ENCODE measurements around the gene CPA1. TPM values are rescaled to one million over a fixed set of nuclear protein-coding genes. Genes with fewer than 3 reads are reported as not detected.

The CPA1 gene
- total RNA-seq, result not detected in 2 replicates

DNA sequence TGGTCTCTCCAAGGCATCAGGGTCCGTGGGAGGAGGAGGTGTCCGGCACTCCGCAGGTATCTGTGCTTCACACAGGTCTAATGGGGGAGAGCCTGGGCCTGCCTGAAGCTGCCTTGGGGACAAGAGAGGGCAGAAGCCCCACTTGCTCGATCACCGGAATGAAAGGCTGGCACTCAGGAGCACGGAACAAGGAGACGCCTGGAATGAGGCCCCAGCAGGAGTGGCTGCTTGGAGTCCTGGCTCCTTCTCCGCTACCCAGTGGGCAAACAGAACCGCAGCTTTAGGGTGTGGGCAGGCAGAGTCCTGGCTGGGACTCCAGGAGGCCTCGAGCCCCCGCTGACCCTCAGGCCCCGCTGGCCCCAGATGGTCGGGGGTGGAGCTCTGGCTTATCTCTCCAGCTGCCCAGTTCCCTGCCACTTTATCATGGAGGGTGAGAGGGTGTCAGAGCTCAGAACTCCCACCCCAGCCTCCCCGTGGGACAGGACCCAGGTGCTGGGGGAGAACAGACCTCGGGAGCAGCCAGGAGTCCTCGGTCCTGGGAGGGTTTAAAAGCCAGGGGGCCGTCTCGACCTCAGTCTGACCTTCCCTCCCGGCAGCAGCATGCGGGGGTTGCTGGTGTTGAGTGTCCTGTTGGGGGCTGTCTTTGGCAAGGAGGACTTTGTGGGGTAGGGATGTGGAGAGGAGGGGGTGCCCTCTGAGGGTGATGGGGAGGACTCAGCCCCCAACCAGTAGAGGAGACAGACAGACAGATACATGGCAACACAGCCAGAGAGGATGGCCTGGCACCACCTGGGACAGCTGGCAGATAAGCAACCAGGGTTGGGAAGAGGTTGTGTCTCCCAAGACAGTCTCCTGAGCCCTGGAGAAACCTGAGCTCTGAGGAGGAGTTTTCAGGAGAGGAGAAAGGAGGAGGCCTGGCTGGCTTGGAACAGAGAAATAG, at the start of gene CPA1:
TSS of gene CPA1 (plus strand) at position 574 of the 940 bp plus-strand sequence. CDS start at position 601, 27 bp downstream.
- intact Hi-C loops (cut with micrococcal nuclease), result no loop called here

DNA sequence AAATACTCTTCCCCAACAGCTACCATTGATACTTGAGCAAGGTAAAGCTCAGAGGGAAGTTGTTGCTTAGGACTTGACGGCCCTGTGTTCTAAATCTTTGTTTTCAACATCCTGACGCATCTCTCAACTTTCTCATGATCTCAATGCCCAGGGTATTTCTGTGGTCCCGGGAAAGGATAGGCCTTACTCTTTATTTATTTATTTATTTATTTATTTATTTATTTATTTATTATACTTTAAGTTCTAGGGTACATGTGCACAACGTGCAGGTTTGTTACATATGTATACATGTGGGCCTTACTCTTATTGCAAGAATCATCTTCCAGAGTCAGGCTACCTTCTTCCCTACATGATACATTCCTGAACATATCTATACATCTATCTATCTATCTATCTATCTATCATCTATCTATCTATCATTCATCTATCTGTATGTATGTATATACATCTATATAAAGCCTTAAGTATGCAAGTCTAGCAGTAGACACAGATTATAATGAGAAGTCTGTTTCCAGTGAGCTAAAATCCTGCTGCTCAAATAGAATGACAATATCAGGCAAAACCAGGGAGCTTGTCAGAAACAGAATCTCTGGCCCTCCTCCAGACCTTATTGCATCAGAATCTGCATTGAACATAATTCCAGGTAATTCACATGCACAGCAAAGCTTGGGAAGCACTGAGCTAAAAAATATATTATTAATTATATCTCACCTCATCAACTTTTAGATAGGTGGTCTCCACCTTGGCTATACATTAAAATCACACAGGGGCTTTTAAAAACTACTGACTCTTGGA, 47.8 kb upstream of the CPA1 start:
- intact Hi-C loops (cut with micrococcal nuclease), result no loop called here

DNA sequence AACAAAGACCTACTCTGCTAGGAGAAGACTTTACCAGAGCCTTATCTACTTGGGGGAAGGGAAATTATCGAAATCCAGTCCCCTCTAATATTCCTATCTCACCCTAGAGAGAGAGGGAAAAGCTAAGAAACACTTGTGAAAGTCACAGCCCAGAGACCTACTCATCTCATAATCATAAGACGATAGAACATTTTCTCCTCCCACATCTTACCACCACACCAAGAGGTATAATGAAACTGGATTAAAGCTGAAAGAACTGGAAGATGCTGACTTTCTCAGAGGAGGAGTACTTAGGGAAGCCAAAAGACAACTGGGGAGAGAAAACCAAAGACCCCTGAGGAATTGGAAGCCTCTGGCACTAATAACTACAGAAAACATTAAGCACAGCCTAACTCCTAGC, 46.5 kb upstream of the CPA1 start:
- intact Hi-C loops (cut with micrococcal nuclease), result no loop called here

DNA sequence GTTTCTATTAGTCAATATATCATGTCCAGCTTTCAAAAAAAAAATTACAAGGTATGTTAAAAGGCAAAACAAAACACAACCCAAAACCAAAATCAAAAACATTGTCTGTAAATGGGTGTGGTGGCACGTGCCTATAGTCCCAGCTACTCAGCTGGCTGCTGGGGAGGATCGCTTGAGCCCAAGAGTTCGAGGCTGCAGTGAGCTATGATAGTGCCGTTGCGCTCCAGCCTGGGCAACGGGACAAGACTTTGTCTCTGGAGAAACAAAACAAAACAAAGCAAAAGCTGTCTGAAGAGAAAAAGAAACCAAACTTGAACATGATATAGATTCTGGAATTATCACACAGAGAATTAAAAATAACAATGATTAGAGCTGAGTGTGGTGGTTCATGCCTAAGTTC, 46.0 kb upstream of the CPA1 start:
- intact Hi-C loops (cut with micrococcal nuclease), result no loop called here

DNA sequence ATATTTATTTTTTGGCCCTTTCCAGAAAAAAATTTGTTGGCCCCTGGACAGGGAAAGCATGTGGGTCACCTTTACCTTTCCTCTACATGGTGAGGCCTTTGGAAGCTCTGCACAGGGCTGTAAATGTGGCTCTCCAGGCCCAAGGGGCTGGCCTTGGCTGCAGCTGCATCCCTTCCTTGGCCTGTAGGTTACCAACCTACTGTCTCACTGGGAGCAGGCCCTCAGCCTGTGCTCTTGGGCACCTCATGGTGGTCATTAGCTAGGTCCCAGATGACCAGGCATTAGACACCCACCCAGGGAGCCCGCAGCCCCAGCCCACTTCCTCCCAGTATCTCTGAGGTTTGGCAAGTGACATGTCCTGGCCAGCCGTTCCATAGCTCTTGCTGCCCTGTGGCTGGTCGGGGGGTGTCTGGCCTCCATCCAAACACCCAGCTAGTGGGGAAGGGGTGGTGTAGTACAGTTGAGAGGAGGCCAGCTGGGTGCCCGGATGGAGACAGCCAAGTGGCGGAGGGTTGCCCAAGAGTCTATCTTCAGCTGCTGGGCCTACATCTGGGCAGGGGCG, 42.8 kb upstream of the CPA1 start:
- intact Hi-C loops (cut with micrococcal nuclease), result no loop called here

DNA sequence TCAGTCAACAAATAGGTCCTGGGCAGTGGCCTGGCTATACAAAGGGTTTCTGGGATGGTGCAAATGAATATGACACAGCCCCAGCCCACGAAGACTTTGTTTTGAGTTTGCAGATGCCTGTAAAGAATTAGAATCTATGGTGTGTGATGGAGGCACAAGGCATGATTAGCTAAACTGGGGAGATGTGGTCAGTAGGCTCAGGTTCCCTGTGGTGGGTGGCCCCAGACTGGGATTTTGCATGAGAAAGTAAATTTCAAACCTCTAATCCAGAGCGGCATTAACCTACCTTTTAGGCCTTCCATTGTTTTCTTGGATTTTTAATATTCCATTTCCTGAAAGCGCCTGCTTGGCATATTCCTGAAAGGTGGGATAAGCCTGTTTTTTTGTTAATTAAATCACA, 42.1 kb upstream of the CPA1 start:
- intact Hi-C loops (cut with micrococcal nuclease), result no loop called here

DNA sequence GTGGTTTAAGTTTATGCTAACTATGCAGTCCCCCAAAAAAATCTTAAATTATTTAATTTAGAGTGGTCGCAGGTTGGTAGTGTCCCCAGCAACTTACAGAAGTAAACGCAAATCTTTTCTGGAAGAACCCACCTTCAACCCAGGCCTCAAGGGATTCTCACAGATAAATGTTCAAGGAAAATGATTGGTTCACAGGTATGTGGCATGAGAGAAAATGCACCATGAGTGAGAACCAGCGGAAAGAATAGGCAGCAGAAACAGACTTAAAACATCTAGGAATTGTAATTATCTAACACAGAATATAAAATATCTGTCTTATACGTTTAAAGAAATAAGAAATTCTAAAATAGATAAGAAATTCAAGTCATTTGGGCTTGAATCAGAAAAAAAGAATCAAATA, 38.4 kb upstream of the CPA1 start:
- intact Hi-C loops (cut with micrococcal nuclease), result no loop called here

DNA sequence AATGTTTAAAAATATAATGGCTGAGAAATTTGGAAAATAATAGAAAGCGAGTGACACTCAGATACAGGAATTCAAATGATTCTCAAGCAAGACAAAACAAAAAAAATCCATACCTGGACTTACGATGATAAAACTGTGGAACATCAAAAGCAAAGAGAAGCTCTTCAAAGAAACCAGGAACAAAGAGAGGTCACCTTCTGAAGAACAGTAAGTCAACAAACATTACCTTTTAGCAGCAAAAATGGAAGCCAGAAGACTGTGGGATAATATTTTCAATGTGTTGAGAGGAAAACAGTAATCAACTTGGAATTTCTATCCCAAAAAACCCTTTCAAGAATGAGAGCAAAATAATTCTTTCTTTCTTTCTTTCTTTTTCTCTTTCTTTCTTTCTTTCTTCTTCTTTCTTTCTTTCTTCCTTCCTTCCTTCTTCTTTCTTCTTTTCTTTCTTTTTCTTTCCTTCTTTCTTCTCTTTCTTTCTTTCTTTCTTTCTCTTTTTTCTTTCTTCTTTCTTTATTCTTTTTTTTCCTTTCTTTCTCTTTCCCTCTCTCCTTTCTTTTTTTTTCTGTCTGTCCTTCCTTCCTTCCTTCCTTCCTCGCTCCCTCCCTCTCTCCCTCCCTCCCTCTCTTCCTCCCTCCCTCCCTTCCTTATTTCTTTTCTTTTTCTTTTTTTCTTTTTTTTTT, 37.5 kb upstream of the CPA1 start:
- intact Hi-C loops (cut with micrococcal nuclease), result no loop called here

DNA sequence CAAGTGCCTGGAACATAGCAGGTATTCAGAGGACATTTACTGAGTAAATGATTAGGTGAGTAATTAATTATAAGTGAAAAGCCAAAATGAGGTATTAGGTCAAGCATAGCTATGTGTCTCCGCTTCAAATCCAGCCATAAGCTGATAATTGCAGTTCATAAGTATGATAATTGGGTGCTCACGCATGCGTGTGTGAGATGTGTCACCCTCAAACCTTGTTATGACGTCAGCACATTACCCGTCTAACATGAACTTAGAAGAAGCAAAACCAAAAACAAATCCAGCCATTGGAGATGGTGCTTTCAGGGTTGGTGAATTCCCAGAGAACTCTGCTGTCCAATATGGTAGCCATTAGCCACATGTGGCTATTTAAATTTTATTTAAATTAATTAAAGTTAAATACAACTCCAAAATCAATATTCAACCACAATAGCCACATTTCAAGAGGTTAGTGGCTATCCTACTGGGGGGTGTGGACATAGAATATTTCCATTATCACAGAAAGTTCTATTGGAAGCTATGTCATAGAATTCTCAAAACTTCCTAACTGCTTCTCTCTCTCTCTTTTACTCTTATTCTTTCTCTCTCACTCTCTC, 35.9 kb upstream of the CPA1 start, which contains the start of gene CPA5:
TSS of gene CPA5 (plus strand) at position 546 of the 596 bp plus-strand sequence. CDS start 1,670 bp downstream, outside the sequence.
- intact Hi-C loops (cut with micrococcal nuclease), result no loop called here

DNA sequence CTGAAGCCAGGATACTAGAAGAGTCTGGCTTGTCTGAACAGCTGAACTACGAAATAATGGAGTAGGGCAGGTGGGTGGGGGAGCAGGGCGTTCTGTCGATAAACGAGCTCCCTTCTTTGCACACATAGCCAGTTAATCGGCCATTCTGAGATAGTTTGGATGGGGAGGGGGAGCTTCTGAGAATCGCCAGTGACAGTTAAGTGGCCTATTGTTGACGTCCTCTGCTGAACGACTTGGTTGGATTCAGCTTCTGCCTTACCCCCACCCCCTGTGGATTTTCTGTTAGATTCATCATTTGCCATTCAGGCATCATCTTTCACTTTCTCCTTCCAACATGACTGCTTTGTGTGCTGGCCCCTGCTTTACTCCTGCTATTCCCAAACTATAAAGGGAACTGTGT, 35.2 kb upstream of the CPA1 start:
- intact Hi-C loops (cut with micrococcal nuclease), result no loop called here

DNA sequence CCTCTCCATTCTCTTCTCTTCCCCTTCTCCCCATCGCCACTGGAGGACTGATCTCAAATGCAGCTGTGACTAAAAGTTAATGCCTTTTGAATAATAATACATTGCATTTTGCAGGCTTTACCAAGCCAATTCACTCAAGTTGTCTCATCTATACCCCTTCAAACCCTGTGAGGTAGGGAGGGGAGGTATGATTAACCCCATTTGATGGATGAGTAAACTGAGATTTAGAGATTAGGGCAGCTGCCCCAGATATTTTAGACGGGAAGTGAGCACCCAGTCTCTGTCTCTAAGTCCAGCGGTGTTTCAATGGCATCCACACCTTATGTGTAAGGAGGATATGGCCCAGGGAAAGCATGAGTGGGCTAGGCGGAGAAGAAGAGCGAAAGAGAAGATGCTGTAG, 34.6 kb upstream of the CPA1 start:
- intact Hi-C loops (cut with micrococcal nuclease), result no loop called here

DNA sequence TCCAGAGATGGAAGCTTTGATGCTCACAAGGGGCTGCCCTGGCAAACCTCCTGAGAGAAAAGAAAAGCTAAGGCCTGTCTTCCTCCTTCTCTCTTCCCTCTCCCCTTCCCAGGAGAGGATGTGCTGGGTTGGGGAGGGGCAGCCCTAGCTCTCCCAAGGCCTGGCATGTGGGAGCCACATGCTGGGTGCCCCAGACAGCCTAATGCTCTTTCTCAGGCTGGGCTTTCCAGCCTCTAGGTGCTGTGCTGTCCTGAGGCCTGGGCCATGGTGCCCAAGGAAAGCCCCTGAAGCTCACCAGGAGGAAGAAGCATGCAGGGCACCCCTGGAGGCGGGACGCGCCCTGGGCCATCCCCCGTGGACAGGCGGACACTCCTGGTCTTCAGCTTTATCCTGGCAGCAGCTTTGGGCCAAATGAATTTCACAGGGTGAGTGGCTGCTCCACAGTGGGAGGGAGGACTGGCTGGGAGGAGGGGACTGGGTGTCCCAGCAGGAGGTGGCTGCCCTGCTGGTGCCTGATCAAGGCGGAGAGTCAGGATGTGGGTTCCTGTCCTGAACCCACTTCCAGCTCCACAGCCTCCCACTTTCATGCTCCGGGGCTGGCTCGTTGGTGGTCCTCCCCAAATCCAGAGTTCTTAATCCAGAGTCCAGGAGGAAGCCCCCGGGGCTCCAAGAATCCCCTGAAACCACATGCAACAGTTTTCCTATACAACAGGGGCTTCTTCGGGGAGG, 34.0 kb upstream of the CPA1 start:
- intact Hi-C loops (cut with micrococcal nuclease), result no loop called here

DNA sequence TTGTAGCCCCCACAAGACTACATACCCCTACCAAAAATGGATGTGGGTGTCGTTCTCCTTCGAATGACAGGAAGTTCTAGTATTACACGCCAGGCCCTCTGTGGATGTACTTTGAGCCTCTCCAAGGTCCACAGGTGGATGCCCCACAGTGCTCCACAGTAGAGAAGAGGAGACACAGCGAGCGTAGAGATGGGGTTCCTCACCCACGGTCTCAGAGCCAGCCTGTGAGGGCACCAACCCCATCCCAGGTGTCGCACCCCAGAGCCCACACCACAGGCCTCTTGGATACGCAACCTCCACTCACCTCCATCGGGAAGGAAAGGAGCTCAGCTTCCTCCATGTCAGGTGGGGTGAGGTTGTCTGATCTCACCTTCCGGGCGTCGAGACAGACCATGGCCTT, 33.4 kb upstream of the CPA1 start:
- intact Hi-C loops (cut with micrococcal nuclease), result no loop called here

DNA sequence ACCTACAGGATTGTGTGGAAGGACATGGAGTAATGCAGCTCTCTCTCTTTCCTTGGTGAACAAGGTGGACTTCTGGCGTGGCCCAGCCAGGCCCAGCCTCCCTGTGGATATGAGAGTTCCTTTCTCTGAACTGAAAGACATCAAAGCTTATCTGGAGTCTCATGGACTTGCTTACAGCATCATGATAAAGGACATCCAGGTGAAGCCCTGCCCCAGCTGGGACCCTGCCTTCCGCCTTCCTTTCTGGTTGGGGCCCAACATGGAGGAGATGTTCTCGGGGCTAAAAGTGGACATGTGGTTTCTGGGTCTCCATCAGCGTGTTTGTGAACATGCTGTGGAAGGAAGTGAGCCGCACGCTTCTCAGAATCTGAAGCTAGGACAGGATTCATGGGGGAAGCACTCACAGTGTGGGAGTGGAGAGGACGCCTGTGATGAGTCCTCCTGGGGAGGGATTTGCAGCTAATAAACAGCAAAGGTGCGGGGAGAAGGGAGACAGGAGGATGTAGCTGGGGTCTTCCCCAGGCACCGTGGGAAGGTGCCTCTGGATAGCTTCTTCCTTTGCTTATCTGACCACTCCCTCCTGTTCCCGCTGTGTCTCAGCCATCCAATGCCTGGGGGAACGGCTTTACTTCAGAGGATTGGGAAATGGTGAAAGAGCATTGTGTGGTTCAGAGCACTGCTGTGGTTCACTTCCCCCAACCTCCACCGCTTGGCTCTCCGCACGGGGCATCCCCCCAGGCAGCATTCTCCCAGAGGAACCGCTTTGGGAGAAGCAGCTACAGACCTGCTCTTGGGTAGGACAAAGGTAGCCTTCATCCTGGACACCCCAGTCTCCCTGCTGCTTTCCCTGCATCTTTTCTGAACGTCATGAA, 30.1 kb upstream of the CPA1 start:
- intact Hi-C loops (cut with micrococcal nuclease), result no loop called here

DNA sequence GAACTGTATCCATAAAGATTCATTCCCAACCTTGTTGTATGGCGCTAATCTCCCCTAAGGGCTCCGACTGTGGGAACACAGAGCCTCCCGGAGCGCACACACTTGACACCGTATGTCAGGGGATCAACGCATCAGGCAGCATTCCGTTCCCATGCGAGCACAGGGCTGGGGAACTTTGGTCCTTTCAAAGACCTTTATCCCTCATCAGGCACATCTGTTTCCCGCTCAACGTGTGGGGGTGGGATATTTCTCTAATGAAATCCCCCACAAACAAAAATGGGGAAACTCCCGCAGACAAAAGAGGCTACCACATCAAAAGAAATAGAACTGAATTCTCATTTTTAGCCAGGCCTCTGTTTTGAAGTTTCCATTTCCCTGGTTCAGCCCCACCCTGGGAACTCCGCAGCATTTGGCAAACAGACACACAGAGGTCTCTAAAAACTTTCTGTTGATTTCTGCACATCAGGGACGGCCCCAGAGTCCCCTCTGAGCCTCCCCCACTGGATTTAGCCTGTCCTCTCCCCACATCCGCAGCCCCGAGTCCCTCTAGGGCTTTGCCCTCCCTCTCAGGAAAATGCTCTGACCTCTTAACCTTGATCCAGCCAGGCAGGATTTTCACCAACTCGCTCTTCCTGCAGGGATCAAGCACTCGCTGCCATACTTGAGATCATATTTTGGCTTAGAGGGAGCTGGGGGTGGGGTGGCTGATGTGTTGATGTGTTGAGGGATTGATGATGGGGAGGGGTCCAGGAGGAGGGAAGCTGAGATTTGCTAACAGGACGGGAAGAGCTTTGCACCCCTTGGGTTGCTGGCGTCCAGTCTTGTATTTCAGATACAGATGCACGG, 29.1 kb upstream of the CPA1 start:
- intact Hi-C loops (cut with micrococcal nuclease), result no loop called here

DNA sequence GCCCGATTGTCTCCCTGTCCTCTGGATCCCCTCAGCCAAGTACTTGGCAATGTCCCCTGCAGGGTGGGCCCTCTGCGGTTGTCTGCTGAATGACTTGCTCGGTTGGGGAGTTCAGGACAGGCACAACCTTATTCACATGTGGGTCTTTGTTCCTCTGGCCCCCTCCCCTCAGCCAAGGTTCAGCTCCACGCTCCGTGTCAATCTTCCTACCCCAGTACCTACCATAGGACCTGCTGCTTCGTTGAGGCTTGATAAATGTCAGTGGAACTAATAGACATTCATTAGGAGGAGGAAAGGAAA, 28.6 kb upstream of the CPA1 start:
- intact Hi-C loops (cut with micrococcal nuclease), result no loop called here

DNA sequence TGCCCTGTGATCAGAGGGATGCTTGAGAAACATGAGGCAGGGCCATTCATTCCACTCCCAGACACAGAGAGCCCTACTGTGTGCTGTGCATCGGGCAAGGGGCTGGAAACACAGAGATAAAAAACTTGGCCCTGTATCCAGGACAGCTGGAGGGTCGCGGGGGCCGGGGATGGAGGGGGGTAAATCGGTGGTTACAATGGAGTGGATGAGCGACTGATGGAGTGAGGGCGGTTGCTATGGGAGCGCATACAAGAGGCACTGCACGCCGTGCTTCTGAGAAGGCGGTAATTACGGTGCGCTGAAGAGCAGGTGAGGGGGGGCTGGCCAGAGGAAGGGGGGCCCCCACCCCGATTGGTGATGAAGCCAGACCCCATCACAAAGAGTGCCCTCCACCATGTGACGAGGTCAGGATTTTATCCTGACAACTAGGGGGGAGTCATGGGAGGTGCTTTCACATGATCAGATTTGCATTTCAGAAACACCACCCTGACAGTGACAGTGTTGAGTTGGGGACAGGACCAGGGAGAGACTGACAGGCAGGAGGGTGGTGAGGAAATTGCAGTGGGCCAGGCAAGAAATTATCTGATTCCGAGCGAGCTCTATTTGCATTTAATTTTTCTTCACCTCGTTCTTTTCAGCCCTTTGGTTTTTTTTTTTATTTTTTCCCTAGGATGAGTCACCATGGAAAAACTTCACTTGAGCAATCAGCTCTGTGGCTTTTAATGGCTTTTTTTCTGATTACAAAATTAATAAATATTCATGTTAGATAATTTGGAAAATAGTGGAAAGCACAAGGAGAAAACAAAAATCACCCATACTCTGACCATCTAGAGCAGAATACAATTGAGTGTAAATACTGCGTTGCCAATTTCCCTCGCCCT, 27.9 kb upstream of the CPA1 start:
- intact Hi-C loops (cut with micrococcal nuclease), result no loop called here

DNA sequence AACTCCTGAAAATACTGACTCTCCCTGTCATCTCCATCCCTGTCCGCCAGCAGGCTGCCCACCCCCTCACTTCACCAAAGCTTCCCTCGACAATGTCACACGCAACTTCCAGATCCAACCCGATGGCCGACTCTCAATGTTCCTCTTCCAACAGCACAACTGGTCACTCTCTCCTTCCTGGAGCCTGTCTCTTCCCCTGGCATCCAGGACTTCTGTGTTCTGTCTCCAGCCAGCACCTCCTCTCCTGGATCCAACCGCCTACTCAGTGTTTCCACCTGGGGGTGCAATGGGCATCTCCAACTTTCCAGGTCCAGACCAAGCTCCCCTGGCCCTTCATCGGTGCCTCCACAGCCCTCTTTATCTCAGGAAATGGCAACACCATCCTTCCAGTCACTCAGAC, 27.1 kb upstream of the CPA1 start:
- intact Hi-C loops (cut with micrococcal nuclease), result no loop called here
